ENCODE measurements around the gene IDUA. TPM values are rescaled to one million over a fixed set of nuclear protein-coding genes. Genes with fewer than 3 reads are reported as not detected.
"Not testable (repeated sequence)": the region's sequence is repeated elsewhere in the genome, so short reads cannot be mapped to it uniquely, and the experiment has no call there.

Gene IDUA
- total RNA-seq: 10 to 100 TPM; 23.9 to 79.4 (median 52.9) TPM

GRCh38 chr4:986879-987623, at the start of gene IDUA:
IDUA (plus strand) TSS chr4:987044; CDS start chr4:987085, 41 bp downstream.
- H3K9me3 ChIP-seq: no peaks in the 10 kb centered on the region
- H3K27ac ChIP-seq: peak within 1 kb of the TSS; percentile 53 to 83 (median 80)
- H3K4me1 ChIP-seq: peaks cover 0 to 34% (median 15%) of the 10 kb centered on the region in 4 donors
- H3K27me3 ChIP-seq: no peaks in the 10 kb centered on the region
- 1 to 2% methylated on average over 30 to 31 of the region's 69 CpGs for WGBS, 2 donors
- peaks cover 0 to 47% (median 0%) of the 10 kb centered on the region in 3 donors for H3K36me3 ChIP-seq
- peak; percentile 55 to 64 for DNase-seq (ENCODE audit: low spot score in 2 of 2)
- TF ChIP-seq POLR2A (IDR thresholded peaks at IDR 0.05) (no peak), EP300 (IDR thresholded peaks at IDR 0.05) (peak in 1 of 2 donors; percentile 34), CTCF (IDR thresholded peaks at IDR 0.05) (peak; percentile 35 to 63 (median 44))
- peak within 1 kb of the TSS; percentile 59 to 76 (median 69) for H3K4me3 ChIP-seq

GRCh38 chr4:939508-939907, 47.3 kb upstream of the IDUA start:
- not testable (repeated sequence) for H3K27ac ChIP-seq; H3K4me1 ChIP-seq; H3K4me3 ChIP-seq; H3K27me3 ChIP-seq; DNase-seq (ENCODE audit: low spot score in 2 of 2); H3K9me3 ChIP-seq
- peaks cover 0 to 13% (median 0%) of the 10 kb centered on the region in 3 donors for H3K36me3 ChIP-seq
- 82 to 83% methylated on average over 4 of the region's 4 CpGs for WGBS, 2 donors

- no peak for DNase-seq (ENCODE audit: low spot score in 2 of 2)
- peaks cover 0 to 32% (median 0%) of the 10 kb centered on the region in 3 donors for H3K36me3 ChIP-seq
- no peaks in the 10 kb centered on the region for H3K9me3 ChIP-seq
- H3K27ac ChIP-seq: no peak overlapping the region
- no peak for TF ChIP-seq CTCF (IDR thresholded peaks at IDR 0.05)
- no peak for TF ChIP-seq POLR2A (IDR thresholded peaks at IDR 0.05)
- TF ChIP-seq EP300 (IDR thresholded peaks at IDR 0.05): no peak
- 35 to 47% methylated on average over 28 of the region's 28 CpGs for WGBS, 2 donors
- no peak overlapping the region for H3K4me3 ChIP-seq
- H3K27me3 ChIP-seq: no peaks in the 10 kb centered on the region
- peaks cover 0 to 15% (median 0%) of the 10 kb centered on the region in 4 donors for H3K4me1 ChIP-seq
Measured at GRCh38 chr4:945274-946102, 41.4 kb upstream of the IDUA start.

- TF ChIP-seq POLR2A (IDR thresholded peaks at IDR 0.05) (no peak), CTCF (IDR thresholded peaks at IDR 0.05) (no peak), EP300 (IDR thresholded peaks at IDR 0.05) (no peak)
- Histone ChIP-seq H3K4me3 (no peak overlapping the region), H3K9me3 (no peaks in the 10 kb centered on the region), H3K4me1 (peaks cover 0 to 15% (median 0%) of the 10 kb centered on the region in 4 donors), H3K27me3 (no peaks in the 10 kb centered on the region), H3K36me3 (peaks cover 0 to 37% (median 0%) of the 10 kb centered on the region in 3 donors), H3K27ac (no peak overlapping the region)
- no peak for DNase-seq (ENCODE audit: low spot score in 2 of 2)
- 67 to 73% methylated on average over 8 to 9 of the region's 9 CpGs for WGBS, 2 donors
Measured at GRCh38 chr4:946103-946450, 40.8 kb upstream of the IDUA start.

- DNase-seq (ENCODE audit: low spot score in 2 of 2): no peak
- Histone ChIP-seq H3K4me1 (peaks cover 0 to 15% (median 0%) of the 10 kb centered on the region in 4 donors), H3K36me3 (peaks cover 0 to 44% (median 0%) of the 10 kb centered on the region in 3 donors), H3K27me3 (no peaks in the 10 kb centered on the region), H3K4me3 (no peak overlapping the region), H3K9me3 (no peaks in the 10 kb centered on the region), H3K27ac (no peak overlapping the region)
- WGBS, 2 donors: 58 to 74% methylated on average over 55 to 59 of the region's 62 CpGs
- TF ChIP-seq POLR2A (IDR thresholded peaks at IDR 0.05) (no peak), CTCF (IDR thresholded peaks at IDR 0.05) (no peak), EP300 (IDR thresholded peaks at IDR 0.05) (no peak)
Measured at GRCh38 chr4:946517-947471, 40.0 kb upstream of the IDUA start.

All from tibial nerve (tissue), 4 donors.